SHP77 treated with DMSO at 0.1 percent for 48 hours (cell line): ENCODE results near the gene RNU5D-1.
A peak's percentile ranks its signal among the peaks of the same experiment; 100 is the strongest.

Experiments used
- DNase-seq: peaks from one replicate; lab custom pipeline; 2025; lab: John Stamatoyannopoulos, UW

Gene RNU5D-1

GRCh38 chr1:44724955-44725698 lies 5.8 kb downstream of the RNU5D-1 start:
- DNase-seq: no peak

GRCh38 chr1:44724296-44724954 lies 6.5 kb downstream of the RNU5D-1 start:
- DNase-seq: no peak

DNA sequence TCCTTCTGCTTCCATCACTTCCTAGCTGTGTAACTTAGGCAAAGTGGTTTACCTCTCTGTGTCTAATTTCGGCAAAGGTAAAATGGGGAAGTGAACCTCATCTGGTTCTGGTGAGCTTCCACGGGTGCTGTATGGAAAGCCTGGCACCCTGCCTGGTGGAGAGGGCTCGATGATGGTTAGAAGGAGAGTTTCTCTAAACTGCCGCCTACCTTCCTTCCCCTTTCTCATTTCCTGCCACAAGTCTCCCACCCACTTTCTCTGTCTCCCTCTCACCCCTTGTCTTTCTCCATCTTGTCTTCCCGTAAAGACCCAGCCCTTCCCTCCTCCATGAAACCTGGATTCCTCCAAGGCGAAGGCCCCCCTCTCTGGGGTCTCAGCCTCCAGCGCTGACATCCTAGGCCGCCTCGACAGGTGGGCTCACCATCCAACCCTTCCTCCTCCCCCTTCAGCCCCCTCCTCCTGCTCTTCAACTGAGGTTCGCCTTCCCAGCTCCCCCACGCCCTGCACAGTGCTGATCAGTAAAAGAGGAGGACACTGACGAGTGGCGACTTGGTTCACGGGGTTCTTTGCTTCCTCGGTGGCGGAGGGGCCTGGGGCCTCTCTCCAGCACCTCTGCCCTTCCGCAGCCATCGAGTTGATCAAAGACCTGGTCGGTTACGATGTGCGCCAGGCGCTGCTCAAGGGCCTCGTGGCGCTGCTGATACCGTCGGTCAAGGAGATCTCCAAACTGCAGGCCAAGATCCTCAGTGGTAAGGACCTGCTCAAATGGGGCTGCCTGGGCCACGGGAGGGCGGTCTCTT lies 7.3 kb downstream of the RNU5D-1 start:
- no peak for DNase-seq

- no peak for DNase-seq
These were observed 7.9 kb downstream of the RNU5D-1 start for GRCh38 chr1:44723064-44723463.

DNA sequence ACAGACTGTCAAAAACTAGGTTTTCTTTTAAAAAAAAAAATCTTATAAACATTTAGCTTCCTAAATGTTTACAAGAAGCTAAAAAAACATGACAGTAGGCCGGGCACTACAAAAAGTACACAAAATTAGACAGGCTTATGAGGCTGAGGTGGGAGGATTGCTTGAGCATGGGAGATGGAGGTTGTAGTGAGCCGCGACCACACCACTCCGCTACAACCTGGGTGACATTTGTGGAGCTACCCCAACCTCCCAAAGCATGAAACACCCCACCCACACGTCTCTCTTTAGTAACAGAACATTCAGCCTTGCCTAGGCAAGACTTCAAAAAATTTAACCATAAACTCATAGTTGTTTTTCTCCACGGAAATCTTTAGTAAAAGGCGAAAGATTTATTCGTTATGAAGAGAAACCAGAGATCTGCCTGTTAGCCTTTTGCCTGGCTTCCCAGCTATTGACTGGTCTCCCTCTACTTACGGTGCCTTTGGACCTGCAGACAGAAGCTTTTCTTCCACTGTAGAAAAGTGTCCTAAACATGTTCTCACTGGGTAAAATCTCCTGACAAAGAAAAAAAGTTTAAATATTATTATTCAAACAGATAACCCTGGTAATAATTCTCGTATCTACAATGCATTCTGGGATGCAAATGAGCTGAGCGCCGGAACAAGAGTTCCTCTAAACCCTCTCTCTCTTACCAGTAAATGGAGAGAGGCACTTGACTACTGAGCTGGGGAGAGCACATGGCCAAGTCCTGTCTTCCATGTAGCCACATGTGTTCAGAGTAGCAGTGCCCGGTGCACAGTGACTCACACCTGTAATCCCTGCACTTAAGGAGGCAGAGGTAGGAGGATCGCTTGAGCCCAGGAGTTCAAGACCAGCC lies 9.2 kb downstream of the RNU5D-1 start:
- peak; percentile 99 for DNase-seq

GRCh38 chr1:44720281-44720680 lies 10.7 kb downstream of the RNU5D-1 start:
- DNase-seq: no peak

GRCh38 chr1:44719318-44719717 lies 11.7 kb downstream of the RNU5D-1 start:
- no peak for DNase-seq

DNA sequence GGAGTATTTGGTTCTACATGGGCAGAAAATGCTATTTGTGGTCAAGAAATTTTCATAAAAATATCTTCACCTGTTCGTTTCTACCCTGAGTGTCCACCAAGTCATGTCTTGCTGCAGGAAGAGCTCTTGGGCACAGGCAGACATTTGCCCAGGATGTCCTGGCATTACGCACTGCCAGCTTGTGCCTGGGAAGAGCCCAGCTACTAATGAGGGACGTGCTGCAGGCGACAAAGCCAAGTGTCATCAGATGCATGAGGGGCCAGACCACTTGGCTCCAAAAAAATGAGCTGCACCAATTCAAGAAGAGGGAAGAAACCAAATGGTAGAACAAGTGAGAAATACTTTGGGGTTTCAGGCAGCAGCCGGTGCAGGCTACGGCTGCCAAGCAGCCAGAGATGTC lies 12.9 kb downstream of the RNU5D-1 start:
- DNase-seq: no peak

DNA sequence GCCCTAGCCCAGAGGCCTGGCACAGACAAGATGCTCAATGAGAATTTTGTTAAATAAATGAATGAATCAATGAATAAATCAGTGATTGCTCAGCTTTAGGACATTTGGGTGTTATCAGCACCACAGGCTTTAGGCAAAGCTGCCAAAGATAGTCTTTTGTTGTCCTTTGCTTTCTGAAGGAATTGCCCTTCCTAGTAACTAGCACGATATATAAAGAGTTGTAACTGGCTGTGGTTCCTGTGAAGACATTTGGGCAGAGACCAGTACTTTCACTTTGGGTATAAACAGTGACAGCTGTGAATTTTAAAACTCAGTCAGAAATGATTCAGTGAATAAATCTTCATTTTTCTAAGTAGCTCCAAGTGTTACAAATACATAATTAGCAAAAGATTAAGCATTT lies 13.3 kb downstream of the RNU5D-1 start:
- DNase-seq: no peak

DNA sequence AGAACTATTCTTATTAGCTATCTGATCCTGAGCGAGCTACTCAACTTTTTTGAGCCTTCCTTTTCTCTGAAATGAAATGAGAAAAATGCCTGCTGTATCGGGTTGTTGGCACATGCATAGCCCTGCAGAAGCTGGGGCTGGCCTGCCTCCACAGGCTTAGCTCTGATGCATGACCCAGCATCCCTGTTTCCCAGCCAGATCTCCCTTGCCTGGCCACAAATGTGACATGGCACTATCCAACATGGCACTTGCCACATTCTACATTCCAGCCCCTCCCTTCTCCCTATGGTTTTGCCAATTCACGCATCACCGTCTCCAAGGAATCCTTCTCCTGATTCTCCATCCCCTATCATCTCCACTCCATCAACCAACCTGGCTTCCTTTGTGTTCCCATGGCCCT lies 13.8 kb downstream of the RNU5D-1 start:
- no peak for DNase-seq

- peak; percentile 40 for DNase-seq
These were observed 15.9 kb downstream of the RNU5D-1 start for GRCh38 chr1:44714944-44715571.

GRCh38 chr1:44714532-44714931 lies 16.4 kb downstream of the RNU5D-1 start:
- no peak for DNase-seq

- DNase-seq: peak; percentile 20
These were observed 17.6 kb downstream of the RNU5D-1 start for GRCh38 chr1:44713321-44713781.

GRCh38 chr1:44707959-44708831 lies 22.8 kb downstream of the RNU5D-1 start:
- peak; percentile 21 for DNase-seq

DNA sequence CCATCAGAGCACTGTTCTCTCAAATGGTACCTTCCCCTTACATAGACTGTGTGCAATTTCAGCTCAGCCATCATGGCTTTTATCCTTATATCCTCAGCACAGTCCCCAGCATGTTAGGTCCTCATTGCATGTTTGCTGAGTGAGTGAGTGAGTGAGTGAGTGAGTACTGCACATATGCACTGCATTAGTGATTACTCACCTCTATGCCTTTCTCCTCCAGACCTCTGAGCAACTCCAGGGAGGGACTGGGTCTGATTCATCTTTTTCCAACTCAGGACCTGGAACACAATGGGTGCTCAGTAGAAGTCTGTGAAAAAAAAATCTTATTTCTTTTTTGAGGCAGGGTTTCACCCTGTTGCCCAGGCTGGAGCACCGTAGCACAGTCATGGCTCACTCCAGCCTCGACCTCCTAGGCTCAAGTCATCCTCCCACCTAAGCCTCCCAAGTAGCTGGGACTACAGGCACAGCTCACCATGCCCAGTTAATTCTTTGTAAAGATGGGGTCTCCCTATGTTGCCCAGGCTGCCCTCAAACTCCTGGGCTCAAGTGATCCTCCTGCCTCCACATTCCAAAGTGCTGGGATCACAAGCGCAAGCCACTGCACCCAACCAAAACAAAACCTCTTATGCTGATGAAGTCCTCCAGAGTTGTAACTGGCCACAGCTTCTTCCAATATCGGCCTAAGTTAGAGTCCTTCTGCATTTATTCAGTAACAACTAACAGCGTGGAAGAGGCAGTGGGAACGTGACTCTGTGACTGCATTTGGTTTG lies 23.7 kb downstream of the RNU5D-1 start:
- no peak for DNase-seq

DNA sequence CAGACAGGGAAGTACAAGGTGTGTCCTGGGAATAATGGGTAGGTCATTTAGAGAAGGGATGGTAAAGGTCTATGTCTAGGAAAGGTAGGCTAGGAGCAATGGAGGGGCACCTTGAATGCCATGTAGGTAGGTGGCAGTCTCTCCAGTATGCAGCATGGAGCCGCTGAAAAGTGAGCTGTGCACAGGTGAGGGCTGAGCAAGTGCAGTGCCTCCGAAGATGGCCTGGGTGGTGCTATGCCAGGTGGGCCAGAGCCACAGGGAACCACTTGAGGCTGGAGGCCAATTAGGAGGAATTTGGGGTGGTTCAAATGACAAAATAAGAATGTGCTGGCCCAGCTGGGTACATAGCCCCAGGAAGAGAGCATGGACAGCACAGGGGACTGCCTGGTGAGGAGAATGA lies 25.0 kb downstream of the RNU5D-1 start:
- no peak for DNase-seq

- DNase-seq: no peak
These were observed 25.5 kb downstream of the RNU5D-1 start for GRCh38 chr1:44705470-44705869.

GRCh38 chr1:44701141-44701573 lies 29.8 kb downstream of the RNU5D-1 start:
- no peak for DNase-seq

GRCh38 chr1:44700573-44700972 lies 30.4 kb downstream of the RNU5D-1 start:
- DNase-seq: no peak
